ENCODE data around the gene RAET1E.

DNA sequence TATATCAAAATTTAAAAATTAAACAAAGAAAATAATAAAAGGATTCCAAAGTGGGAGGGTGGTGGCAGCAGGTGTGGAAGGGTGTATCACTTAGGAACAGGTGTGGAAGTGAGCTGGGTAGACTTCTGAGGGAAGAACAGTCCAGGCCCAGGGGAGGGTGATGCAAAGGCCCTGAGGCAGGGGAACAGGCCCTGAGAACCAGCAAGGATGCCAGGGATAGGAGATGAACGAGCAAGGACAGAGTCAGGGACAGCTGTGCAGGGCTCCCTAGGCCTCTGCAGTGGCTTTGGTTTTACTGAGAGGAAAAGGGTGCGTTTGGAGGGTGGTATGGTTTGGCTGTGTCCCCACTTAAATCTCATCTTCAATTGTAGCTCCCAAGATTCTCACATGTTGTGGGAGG lies 9.4 kb upstream of the RAET1E start:
- TF ChIP-seq POLR2A (IDR thresholded peaks at IDR 0.05; ENCODE audit: low read length) = no peak
- TF ChIP-seq GATA1 (IDR thresholded peaks at IDR 0.05; ENCODE audit: low read depth, low read length) = no peak
